Inflammatory macrophage (primary cell): ENCODE results near the gene PGLYRP2.

Source experiments
- DNase-seq, 2 donors: peaks; one replicate each; pipeline ENCODE4 v3.0.0-alpha.2; 2020 to 2022

PGLYRP2 gene

DNA sequence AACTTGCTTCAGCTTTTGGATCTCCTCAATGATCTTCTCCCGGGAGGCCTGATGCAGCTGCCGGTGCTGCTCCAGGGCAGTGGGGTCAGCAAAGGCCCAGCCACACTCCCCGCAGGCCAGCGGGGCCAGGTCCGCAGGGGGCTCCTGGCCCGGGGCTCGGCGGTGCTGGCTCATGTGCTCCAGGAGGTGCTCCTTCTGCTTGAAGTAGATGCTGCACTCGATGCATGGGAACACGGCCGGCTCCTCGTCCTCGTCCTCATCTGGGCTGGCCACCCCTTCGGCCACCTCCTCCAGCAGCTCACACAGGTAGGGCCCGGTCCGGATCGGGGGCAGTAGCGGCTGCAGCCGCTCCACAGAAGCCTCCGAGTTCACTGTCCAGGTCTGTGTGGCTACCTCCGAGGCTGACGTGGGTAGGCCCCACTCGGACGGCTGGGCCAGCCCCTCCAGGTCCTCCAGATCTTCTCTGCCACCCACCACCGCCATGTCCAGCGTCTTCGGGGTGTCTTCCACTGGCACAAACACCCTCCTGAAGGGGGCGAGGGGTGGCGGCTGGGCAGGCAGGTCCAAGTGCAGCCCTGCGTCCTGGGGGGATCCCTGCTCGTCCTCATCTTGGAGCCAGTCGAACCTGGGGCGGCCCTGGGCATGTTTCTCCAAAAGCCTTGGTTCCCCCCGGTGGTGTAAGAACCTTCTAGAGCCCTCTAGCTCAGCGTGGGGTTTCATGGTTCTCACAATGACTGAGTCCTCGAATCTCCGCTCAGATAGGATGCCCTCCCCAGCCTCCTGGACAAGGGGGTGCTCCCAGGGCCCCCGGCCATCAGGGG is 39.3 kb downstream of the PGLYRP2 start:
- DNase-seq: no peak

DNA sequence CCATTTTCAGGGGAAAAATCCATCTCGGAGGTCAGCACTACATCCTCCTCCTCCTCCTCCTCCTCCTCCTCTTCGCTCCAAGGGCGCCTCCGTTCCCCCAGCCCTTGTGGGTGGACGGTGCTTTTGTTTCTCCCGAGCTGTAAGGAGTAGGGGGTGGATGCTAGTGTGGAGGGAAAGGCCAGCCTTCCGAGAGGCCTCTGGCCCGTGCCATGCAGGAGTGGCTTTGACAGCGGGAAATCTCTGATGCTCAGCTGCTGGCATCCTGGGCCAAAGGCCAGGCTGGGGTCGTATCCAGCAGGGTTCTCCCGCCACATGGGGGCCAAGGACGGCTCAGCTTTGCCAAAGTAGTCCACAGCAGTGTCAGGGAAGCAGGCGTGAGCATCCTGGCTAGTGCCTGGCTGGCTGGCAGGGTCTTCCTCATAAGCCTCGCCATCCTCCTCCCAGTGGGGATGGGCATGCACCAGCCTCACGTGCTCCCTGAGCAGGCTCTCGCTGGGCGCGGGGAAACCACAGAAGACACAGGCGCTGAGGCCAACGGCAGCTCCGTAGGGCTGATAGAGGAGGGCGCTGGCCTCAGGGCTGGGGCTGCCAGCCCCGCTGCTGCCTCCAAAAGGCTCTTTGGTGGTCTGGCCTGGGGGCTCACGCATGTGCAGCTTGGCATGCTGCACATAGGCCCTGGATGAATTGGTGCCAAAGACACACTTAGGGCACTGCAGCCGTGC is 40.1 kb downstream of the PGLYRP2 start:
- DNase-seq: no peak

DNA sequence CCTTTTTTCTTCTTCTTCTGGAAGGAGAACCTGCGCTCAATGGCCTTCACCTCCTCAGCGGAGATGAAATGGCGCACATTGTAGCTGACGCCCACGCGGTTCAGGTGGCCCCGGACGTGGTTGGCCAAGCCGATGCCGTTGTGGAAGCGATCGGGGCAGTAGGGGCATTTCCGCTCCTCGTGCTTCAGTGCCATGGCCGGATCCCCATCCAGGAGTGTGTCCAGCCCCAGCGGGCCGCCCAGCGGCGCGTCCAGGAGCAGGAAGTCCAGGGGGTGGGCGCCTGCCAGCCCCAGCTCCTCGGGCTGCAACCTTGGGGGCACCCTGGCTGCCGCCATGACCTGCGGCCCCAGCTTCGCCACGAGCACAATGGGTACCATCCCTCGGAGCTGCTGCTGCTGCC is 40.7 kb downstream of the PGLYRP2 start:
- DNase-seq: no peak

DNA sequence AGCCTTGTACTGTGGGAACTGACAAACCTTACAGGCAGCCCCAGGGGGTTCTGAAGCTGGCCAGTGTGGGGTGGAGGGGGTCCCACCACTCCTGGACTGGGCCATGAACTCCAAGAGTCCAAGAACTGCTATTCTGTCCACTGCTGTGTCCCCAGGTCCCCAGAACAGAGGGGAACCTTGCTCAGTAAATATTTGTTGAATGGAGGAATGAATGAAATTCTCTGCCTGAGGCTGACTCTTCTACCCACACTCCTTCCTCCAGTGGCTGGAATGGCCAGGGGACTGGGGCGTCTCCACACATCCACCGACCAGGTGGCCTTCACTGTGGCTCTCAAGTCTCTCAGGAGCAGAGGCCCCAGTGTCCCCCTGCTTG is 41.2 kb downstream of the PGLYRP2 start:
- no peak for DNase-seq

DNA sequence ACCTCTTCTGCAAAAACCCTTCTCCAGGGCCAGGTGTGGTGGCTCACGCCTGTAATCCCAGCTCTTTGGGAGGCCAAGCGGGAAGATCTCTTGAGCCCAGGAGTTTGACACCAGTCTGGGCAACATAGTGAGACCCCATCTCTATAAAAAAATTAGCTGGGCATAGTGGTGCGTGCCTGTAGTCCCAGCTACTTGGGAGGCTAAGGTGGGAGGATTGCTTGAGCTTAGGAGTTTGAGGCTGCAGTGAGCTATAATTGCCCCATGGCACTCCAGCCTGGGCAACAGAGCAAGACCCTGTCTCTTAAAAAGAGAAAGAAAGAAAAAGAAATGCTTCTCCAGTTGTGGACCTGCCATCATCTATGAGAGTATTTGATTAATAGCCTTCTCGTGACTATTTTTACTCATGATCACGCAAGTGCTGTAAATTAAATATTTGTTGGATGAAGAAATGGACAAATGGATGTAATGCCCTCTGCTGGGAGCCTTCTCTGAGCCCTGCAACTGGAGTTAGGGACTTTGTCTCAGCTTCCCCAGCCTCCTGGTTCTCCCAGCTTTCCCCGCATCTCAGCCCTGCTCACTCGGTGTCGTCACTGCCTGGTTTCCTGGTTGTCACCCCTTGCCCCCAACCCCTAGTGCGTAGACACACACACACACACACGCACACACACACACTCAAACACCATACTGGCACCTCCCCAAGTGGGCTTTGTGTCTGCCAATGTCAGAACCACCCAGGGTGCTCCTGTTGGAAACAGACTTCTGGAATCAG is 41.8 kb downstream of the PGLYRP2 start:
- DNase-seq: no peak

DNA sequence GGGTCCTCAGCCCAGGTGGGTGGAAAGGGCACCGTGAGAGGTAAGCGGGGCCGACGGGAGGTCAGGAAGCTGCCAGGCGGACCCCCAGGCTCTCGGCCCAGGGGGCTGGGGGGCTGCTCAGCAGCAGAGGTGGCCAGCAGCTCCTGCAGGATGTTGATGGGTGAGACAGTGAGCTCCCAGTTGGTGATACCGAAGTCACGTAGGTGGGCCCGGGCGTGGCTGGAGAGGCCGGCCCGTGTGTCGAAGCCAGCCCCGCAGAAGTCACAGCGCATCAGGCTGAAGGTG is 42.5 kb downstream of the PGLYRP2 start:
- DNase-seq: no peak

DNA sequence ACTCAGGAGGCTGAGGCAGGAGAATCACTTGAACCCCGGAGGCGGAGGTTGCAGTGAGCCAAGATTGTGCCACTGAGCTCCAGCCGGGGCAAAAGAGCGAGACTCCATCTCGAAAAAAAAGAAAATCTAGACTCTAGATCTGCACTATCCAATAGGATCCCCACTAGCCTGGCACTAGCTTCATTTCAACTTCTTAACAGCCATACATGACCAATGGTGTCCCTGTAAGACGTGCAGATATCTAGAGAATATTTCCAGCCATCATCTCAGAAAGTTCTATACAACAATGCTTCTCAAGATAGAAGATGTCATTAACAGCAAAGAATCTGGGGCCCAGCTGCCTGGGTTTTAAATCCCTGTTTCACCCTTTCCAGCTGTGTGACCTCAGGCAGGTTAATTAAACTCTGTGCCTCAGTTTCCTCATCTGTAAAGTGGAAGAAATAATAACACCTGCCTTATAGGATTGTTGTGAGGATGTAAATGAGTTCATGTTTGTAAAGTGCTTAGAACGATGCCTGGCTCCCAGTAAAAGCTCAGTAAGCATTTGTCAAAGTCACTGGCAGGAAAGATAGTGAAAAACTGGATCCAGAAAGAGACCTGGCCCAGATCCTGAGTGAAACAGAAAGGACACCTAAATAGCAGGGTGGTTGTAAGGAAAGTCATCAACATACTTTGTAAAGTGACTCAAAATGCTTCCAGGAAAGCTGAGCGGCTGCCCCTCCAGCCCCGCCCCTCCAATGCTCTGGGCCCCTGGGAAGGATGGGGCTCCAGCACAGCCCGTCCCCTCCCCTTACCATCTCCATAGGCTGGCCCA is 43.1 kb downstream of the PGLYRP2 start:
- DNase-seq: no peak

DNA sequence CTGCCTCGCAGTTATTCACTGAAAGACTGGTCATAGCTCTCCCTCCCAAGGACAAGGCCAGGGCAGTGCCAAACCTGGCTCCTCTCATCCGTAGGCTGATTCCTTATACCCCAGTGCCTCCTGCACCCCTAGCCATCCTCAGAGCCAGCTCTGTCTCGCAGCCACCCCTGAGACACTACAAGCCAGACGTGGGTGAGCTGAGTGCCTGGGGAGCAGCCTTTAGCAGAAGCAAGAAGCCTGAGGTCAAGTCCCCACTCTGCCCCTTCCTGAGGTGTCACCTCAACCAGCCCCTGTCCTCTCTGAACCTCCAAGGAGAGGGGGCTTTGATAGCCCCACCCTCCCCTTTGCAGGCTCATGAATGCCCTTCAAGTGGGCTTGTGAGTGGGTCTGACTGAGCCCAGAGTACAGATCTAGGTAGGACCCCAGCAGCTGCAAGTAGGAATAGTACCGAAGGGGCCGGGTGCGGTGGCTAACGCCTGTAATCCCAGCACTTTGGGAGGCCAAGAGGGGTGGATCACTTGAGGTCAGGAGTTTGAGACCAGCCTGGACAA is 45.7 kb downstream of the PGLYRP2 start:
- DNase-seq: peak in 1 of 2 donors; percentile 10

DNA sequence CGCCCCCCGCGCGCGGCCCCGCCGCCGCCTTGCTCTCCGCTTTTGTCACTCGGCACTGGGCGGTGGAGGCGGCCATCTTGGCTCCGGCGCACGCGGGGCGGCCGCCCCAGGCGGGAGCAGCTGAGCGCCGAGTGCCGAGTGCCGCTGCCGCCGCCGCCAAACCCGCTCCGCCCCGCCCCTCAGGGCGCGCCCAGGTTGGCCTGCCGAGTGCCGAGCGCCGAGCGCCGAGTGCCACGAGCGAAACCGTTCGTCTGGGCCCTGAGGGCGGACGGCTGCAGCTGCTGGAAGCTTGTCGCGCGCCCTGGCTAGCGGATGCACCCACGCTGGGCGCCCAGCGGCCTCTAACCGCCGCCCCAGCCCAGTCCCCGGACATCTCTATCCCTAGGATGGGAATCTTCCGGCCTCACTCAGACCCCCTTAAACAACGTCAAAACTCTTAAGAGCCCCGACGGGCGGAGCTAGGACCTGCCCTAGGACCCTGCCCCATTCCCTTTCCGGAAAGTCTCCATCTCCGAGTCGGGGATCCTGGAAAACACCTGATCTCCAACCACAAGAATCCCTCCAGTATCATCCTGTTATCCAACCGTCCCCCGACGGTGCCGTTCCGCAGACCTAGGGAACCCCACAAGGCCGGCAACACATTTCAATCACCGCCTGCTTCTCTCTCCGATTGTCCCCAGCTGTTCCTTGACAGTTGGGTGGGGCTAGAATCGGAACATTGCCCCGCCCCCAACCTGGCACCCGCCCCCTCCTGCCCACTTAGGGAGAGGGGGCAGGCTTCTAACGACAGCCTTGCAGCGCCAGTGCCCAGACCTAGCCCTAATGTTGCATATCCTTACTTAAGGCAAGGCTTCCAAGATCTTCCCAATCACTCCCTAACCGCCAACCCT is 46.4 kb downstream of the PGLYRP2 start:
- DNase-seq: peak; percentile 93 to 94

DNA sequence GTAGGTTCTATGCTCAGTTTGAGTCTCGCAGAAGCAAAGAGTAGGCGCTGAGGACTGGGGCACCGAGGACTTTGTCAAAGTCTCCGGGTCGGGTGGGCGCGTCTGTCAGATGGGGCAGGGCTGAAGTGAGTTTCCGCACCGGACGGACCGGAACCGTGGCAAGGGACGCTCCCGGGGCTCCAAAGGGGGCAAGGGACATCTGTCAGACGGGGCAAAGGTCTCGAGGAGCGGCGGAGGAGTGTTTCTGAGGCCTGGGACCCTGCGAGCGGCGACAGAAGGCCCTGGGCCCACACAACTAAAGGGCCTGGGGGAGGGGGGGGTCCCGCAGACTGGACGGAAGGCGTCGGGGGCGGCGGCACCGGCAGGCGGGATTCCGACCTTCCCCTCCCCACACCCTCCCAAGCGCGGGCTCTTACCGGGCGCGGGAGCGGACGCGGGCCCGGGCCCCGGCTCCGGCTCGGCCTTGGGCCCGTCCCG is 47.2 kb downstream of the PGLYRP2 start:
- peak in 1 of 2 donors; percentile 19 for DNase-seq

DNA sequence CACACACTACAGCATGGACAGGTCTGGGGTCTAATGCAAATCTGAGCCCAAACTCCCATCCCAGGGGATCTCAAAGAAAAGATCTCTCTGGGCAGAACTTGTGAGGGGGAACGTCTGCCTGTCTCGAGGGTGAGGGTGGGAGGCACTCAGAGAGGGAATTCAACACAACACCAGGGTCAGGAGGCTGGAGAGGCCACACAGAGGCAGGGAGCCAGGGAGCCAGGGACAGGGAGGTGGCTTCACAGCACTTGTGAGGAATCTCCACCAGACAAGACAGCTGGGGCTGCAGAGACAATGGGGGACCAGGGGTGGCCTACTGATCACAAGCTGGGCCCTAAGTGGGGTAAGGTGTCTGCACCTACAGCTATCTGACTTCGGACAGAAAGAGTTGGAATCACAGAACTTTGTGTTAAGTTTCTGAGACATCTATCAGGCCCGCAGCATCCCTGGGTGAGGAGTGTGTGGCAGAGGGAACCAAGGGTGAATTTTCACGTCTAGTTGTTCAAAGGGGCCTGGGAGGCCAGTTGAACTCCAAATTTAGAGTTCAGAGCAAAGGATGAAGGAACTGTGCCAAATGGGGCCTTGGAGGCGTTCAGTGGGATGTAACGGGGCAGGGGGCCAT is 47.8 kb downstream of the PGLYRP2 start:
- DNase-seq: no peak

DNA sequence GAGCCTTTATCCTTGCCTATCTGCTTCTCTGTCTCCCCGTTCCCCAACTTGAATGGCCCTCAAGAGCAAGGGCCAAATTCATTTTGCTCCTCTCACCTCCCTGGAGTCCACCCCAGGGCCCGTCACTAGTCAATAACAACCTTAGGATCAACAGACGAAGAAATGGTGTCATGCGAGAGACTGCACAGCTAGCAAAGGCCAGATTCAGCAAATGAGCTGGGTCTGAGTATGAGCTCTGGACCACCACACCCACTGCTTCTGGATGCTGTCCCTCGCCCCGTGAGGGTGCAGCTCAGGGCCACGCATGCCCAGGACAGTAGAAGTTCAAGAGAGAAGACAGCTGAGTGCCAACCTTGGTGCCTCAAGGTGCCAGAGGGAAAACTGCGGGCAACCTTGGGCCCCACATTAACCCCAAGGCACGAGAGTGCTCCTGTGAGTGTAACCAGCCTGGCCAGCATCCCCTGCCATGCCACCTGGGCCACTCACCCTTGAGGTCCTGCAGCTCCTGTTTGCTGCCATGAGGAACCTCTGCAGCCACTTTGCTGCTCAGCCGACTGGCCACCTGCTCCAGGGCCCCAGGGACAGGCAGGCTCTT is 48.7 kb downstream of the PGLYRP2 start:
- DNase-seq: no peak

DNA sequence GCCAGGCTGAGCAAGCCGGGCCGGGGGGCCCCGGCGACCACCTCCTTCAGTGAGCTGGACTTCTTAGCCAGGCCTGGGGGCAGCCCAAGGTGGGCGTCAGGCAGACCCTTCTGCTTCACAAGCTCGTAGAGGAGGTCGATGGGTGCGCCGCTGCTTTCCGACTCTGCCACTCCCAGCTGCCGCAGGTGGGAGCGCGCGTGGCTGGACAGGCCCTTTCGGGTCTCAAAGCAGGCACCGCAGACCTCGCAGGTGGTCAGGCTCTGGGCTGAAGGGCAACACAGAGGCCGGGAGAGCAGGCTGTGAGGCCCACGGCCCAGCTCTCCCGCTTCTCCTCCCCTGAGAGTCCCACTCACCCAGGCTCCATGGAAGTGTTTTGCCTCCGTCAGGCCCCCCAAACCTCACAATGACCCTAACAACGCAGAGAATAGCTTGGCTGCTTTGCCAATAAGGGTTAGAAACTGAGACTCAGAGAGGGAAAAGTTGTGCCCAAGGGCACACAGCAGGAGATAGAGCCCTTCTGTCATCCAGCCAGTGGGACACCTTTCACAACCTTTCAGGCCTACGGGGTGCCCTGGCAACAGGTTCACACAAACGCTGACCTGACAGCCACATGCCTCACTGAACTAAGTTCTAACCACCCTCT is 49.4 kb downstream of the PGLYRP2 start:
- DNase-seq: no peak

DNA sequence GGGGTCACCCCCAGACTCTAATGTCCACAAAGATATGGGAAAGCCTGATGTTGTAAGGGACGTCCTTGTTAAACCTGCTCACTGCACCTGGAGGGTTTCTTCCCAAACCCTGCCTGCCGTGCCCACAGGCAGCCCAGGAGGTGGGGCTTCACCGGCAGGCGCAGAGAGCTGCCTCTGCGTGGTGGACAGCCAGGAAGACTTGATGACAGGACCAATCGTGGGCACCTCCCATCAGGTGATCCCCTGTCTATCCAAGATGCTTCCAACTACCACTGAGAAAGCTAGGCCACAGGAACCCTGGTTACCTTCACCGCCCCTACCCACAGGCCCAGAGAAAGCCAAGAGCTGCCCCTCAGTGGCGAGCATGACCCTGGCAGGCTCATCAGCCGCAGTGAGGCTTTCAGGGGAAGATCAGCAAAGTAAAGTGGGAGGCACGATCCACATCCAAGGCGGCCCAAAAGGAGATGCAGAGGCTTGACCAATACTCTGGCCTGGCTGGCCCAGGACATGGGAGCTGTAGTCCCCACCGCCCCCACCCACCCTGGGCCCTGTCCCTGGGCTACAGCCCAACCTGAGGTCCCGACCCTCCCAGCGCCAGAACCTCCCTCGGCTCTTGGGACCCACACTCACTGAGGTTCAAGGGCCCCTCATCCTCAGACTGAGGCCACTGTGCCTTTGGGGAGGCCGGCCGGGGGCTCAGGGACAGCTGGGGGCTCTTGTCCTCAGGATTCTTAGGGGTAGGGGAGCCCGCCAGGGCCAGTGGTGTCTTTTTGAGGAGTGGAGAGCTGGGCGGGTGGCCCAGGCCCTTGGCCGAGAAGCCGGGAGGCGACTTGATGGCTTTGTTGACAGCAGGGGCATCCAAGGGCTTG is 50.1 kb downstream of the PGLYRP2 start:
- no peak for DNase-seq

DNA sequence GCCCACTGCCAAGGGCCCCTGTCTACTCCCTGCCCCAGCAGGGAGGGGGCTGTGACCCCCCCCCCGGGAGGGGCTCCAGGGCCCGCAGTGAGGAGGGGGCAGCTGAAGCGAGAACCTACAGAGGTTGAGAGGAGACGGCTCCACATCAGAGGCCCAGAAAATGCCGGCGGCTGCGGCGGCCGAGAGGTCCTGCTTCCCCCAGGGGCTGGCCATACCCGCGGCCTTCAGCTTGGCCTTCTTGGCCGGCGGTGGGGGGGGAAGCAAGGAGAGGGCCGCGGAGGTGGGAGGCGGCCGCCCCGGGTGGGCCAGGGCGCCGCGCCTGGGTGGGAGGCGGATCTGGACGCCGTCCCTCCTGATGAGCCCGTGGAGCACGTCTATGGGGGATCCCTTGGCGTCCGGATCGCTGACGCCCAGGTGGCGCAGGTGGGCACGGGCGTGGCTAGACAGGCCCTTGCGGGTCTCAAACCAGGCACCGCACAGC is 51.3 kb downstream of the PGLYRP2 start:
- DNase-seq: no peak

DNA sequence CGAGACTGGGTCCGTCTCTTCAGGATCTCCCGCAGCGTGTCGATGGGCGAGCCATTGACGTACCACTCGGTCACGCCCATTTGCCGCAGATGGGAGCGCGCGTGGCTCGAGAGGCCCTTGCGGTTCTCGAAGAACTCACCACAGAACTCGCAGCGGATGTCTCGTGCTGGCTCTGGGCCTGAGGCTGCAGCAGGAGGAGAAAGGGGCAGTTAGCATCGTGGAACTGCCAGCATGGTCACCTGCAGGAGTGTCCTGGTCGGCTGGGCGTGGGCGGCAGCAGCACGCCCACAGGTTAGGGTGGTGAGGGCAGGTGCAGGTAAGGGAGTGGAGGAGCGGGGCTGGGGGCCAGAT is 52.0 kb downstream of the PGLYRP2 start:
- no peak for DNase-seq

DNA sequence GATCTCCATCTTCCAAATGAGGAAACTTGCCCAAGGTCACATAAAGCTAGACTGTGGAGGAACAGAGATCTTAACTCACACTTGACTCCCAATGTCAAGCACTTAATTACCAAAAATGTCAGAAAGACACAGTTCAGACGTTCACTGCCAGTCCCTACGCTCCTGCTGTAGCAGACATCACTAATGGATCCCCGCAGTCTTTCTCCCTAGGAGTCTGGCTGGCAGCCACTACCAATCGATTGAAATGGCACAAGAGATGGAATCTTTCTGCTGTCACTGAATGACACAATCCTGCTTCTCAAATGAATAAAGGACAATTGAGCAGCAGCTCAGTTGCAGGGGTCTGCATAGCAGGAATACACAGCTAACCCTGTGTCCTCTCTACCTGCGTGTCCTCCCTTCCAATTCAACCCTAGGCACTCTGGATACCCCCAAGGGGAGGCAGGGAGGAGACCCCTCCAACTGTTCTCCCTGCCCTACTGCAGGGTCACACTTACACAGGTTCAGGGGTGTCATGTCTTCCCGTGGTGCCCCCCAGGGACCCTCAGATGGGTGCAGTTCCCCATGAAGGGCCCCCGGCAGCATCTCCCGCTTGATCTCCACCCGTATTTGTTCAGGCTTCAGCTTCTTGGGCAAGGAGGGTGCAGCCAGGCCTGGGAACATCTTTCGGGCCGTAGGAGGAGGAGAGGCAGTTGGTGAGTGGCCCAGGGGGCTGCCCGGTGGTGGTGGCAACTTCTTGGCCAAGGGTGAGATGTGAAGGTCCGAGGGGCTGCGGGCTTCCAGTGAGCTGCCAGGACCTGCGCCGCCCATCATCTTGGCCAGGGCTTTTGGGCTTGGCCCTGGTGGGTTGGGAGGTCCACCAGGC is 52.6 kb downstream of the PGLYRP2 start:
- DNase-seq: no peak
